Neural progenitor cell (in vitro differentiated cells): ENCODE results near the gene GRP. TPM values are rescaled to one million over a fixed set of nuclear protein-coding genes. Genes with fewer than 3 reads are reported as not detected.

ENCODE experiments used
- DNase-seq: peaks from one replicate; pipeline ENCODE4 v3.0.0-alpha.2; 2016; ENCODE audit warnings: low spot score
- H2AFZ ChIP-seq: fragments of 200-600 bp; sonication (generic); replicated peaks from 2 replicates; pipeline ENCODE4 v1.6.1; 2016; ENCODE audit warnings: antibody characterized with exemption
- H3F3A ChIP-seq: fragments of 200-600 bp; sonication (generic); 2 replicates; pipeline ENCODE4 v1.6.1; 2016; ENCODE audit warnings: antibody characterized with exemption, low read depth
- H3K27ac ChIP-seq: fragments of 200-600 bp; sonication (generic); 2 replicates; pipeline ENCODE4 v1.5.1; 2016; ENCODE audit warnings: mild to moderate bottlenecking
- H3K27me3 ChIP-seq: fragments of 200-600 bp; sonication (generic); 2 replicates; pipeline ENCODE4 v1.6.1; 2016; ENCODE audit warnings: mild to moderate bottlenecking, moderate library complexity
- H3K36me3 ChIP-seq: fragments of 200-600 bp; sonication (generic); 2 replicates; pipeline ENCODE4 v1.5.1; 2016
- H3K4me1 ChIP-seq: fragments of 200-600 bp; sonication (generic); 2 replicates; pipeline ENCODE4 v1.6.1; 2016; ENCODE audit warnings: mixed run types
- H3K4me2 ChIP-seq: fragments of 200-600 bp; sonication (generic); 2 replicates; pipeline ENCODE4 v1.6.1; 2016
- H3K4me3 ChIP-seq: fragments of 200-600 bp; sonication (generic); 2 replicates; pipeline ENCODE4 v1.5.1; 2016
- H3K79me2 ChIP-seq: fragments of 200-600 bp; sonication (generic); 2 replicates; pipeline ENCODE4 v1.6.1; 2016; ENCODE audit warnings: low read depth
- H3K9ac ChIP-seq: fragments of 200-600 bp; sonication (generic); 2 replicates; pipeline ENCODE4 v1.6.1; 2016
- H3K9me3 ChIP-seq: fragments of 200-600 bp; sonication (generic); 2 replicates; pipeline ENCODE4 v1.5.1; 2016; ENCODE audit warnings: low read depth
- H4K20me1 ChIP-seq: fragments of 200-600 bp; sonication (generic); 2 replicates; pipeline ENCODE4 v1.6.1; 2016; ENCODE audit warnings: low read depth
- H3K27ac Mint-ChIP-seq: 3 replicates; pipeline ENCODE4 v1.8.0; 2021; ENCODE audit warnings: mixed read lengths
- H3K27me3 Mint-ChIP-seq: 2 replicates; pipeline ENCODE4 v1.8.0; 2022; ENCODE audit warnings: low read depth, mild to moderate bottlenecking, inconsistent platforms, moderate library complexity, mixed read lengths; ENCODE audit not compliant: insufficient read depth
- H3K36me3 Mint-ChIP-seq: 3 replicates; pipeline ENCODE4 v1.8.0; 2021; ENCODE audit warnings: mixed read lengths
- H3K4me1 Mint-ChIP-seq: 3 replicates; pipeline ENCODE4 v1.8.0; 2021; ENCODE audit warnings: mixed read lengths
- H3K4me3 Mint-ChIP-seq: 3 replicates; pipeline ENCODE4 v1.8.0; 2021; ENCODE audit warnings: mild to moderate bottlenecking, moderate library complexity, mixed read lengths
- H3K9me3 Mint-ChIP-seq: 3 replicates; pipeline ENCODE4 v1.8.0; 2020; ENCODE audit warnings: mixed read lengths
- EZH2 ChIP-seq: fragments of 200-600 bp; sonication (generic); IDR thresholded peaks from 2 replicates; pipeline ENCODE4 v1.6.1; 2017; ENCODE audit warnings: antibody characterized with exemption, mild to moderate bottlenecking, moderate library complexity
- EZH2phosphoT487 ChIP-seq: fragments of 200-600 bp; sonication (generic); IDR thresholded peaks from 2 replicates; pipeline ENCODE4 v1.6.1; 2017; ENCODE audit warnings: antibody characterized with exemption
- total RNA-seq: library from RNA; depleted of rRNA; stranded (reverse); fragments of >200 nt; gene quantifications from 2 replicates; pipeline ENCODE4 v1.2.3, GENCODE V29; 2015; ENCODE audit warnings: low replicate concordance
- TF ChIP-seq, protein P1 (sequence below): fragments of 200-600 bp; sonication (generic); IDR thresholded peaks from 2 replicates; pipeline ENCODE4 v1.5.1; 2017; ENCODE audit warnings: antibody characterized with exemption, mild to moderate bottlenecking

Gene GRP
- total RNA-seq, 1 donor from 2014 or later: not detected

DNA sequence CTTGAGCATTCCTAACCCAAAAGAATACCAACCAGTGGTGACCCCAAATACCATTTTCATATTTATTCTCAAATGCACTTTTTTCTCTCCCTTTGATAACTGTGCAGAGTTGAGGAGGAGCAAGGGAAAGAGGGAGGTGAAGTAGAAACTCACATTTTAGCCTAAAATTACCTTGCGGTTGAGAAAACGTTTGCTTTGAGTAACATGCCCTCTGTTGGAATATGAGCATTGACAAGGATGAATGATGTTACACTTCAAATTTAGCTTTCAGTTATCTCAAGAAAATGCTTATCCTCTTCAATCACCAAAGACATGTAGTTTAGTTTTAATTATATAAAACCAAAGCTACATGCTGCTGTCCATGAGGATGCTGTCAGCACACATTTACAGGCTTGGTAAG lies 2.4 kb downstream of the GRP start:
- peaks cover 53% of the 10 kb centered on the region for H3K27me3 Mint-ChIP-seq
- H3K79me2 ChIP-seq: no peaks in the 10 kb centered on the region
- no peak for TF ChIP-seq EZH2
- no peak overlapping the region for H2AFZ ChIP-seq
- H3K36me3 ChIP-seq: no peaks in the 10 kb centered on the region
- H3K4me3 Mint-ChIP-seq: no peak overlapping the region
- peaks cover 7% of the 10 kb centered on the region for H3F3A ChIP-seq
- DNase-seq: no peak
- H4K20me1 ChIP-seq: peaks cover 3% of the 10 kb centered on the region
- H3K4me2 ChIP-seq: peak overlapping the region; percentile 98
- no peak overlapping the region for H3K27ac Mint-ChIP-seq
- no peaks in the 10 kb centered on the region for H3K36me3 Mint-ChIP-seq
- H3K27ac ChIP-seq: no peak overlapping the region
- H3K4me1 ChIP-seq: peaks cover 13% of the 10 kb centered on the region
- peaks cover 100% of the 10 kb centered on the region for H3K27me3 ChIP-seq
- no peaks in the 10 kb centered on the region for H3K9me3 Mint-ChIP-seq
- peaks cover 19% of the 10 kb centered on the region for H3K4me1 Mint-ChIP-seq
- no peak overlapping the region for H3K9ac ChIP-seq
- no peak overlapping the region for H3K4me3 ChIP-seq
- H3K9me3 ChIP-seq: no peaks in the 10 kb centered on the region

DNA sequence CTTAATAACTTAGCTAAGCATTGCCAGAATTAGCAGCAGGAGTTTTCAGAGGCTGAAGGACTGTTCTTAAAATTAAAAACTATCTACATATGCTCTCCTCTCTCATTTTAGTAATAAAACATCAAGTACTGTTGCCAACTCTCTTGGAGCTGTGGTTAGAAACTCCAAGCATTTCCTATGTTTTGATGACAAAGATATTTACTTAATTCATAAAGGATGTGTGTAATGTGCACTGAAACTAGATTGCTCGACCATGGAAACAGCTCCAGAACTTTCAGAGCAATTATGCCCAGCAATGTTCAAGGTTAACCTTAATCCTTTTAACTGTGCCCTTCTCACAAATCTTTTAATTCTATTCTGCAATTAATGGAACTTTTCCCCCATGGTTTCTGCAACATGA lies 8.4 kb downstream of the GRP start:
- Histone ChIP-seq H3K4me1 (no peaks in the 10 kb centered on the region), H3K9me3 (no peaks in the 10 kb centered on the region), H3K4me2 (no peak overlapping the region), H3K79me2 (no peaks in the 10 kb centered on the region), H3K36me3 (no peaks in the 10 kb centered on the region), H3K9ac (no peak overlapping the region), H2AFZ (no peak overlapping the region), H3K27ac (no peak overlapping the region), H4K20me1 (no peaks in the 10 kb centered on the region), H3F3A (peaks cover 8% of the 10 kb centered on the region), H3K4me3 (no peak overlapping the region), H3K27me3 (peaks cover 83% of the 10 kb centered on the region)
- Mint-ChIP-seq H3K36me3 (no peaks in the 10 kb centered on the region), H3K9me3 (no peaks in the 10 kb centered on the region), H3K27me3 (peaks cover 9% of the 10 kb centered on the region), H3K27ac (no peak overlapping the region), H3K4me1 (peaks cover 3% of the 10 kb centered on the region), H3K4me3 (no peak overlapping the region)
- no peak for DNase-seq
- no peak for TF ChIP-seq EZH2phosphoT487
- no peak for TF ChIP-seq EZH2
- TF ChIP-seq, protein P1, sequence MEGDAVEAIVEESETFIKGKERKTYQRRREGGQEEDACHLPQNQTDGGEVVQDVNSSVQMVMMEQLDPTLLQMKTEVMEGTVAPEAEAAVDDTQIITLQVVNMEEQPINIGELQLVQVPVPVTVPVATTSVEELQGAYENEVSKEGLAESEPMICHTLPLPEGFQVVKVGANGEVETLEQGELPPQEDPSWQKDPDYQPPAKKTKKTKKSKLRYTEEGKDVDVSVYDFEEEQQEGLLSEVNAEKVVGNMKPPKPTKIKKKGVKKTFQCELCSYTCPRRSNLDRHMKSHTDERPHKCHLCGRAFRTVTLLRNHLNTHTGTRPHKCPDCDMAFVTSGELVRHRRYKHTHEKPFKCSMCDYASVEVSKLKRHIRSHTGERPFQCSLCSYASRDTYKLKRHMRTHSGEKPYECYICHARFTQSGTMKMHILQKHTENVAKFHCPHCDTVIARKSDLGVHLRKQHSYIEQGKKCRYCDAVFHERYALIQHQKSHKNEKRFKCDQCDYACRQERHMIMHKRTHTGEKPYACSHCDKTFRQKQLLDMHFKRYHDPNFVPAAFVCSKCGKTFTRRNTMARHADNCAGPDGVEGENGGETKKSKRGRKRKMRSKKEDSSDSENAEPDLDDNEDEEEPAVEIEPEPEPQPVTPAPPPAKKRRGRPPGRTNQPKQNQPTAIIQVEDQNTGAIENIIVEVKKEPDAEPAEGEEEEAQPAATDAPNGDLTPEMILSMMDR: no peak

DNA sequence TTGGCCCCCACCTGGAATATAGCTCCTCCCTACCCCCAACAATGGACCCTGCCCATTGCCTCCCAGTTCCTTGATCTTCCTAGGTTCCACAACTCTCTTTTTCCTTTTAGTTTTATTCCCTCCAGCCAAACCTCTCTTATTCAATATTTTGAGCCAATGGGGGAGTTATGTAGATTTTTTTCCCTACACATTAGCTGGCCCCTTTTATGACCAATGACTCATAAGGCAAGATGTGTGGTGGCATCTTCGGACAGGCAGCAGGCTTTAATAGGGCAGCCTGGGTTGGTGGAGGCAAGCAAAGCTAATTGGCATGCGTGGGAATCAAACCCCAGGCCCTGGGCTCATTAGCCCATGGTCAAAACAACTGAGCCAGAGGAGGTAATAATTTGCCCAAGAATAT lies 9.2 kb downstream of the GRP start:
- peaks cover 75% of the 10 kb centered on the region for H3K27me3 ChIP-seq
- no peak overlapping the region for H2AFZ ChIP-seq
- H3F3A ChIP-seq: peaks cover 12% of the 10 kb centered on the region
- H3K4me1 ChIP-seq: no peaks in the 10 kb centered on the region
- Mint-ChIP-seq H3K36me3 (no peaks in the 10 kb centered on the region), H3K4me1 (peaks cover 3% of the 10 kb centered on the region), H3K4me3 (no peak overlapping the region), H3K27me3 (peaks cover 9% of the 10 kb centered on the region), H3K9me3 (no peaks in the 10 kb centered on the region), H3K27ac (no peak overlapping the region)
- no peak overlapping the region for H3K9ac ChIP-seq
- no peak for DNase-seq
- no peak overlapping the region for H3K4me2 ChIP-seq
- H3K36me3 ChIP-seq: no peaks in the 10 kb centered on the region
- no peak overlapping the region for H3K27ac ChIP-seq
- TF ChIP-seq, protein P1: no peak
- TF ChIP-seq EZH2 (no peak), EZH2phosphoT487 (no peak)
- no peak overlapping the region for H3K4me3 ChIP-seq
- no peaks in the 10 kb centered on the region for H3K79me2 ChIP-seq
- no peaks in the 10 kb centered on the region for H4K20me1 ChIP-seq
- no peaks in the 10 kb centered on the region for H3K9me3 ChIP-seq

DNA sequence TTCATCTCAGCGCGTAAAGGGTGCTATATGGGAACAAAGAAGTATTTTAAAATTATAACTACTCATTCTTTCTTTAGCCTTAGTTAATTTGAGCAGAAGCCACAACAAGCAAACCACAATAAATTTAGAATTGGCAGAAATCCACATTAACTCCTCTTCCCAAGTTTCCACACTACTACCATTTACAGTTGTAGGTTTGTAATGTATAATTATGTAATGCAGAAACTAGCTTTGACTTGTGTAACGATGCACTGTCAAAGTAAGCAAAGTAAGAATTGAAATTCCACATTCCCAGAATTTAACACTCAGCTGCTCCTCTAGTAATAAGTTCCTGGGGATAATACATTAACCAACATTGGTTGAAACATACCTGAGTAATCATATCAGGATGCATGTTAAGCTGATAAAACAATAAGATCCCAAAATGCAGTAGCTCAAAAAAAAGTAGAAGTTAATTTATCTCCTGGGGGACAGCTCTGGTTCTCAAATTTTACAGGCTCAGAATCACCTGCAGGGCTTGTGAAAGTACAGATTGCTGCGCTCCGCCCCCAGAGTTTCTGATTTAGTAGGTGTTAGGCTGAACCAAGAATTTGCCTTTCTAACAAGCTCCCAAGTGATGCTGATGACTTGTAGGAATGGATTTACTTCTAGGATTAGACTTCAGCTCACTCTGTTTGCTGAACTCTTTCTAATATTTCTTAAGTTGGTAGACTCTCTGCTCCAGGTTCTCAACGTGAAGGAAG lies 9.9 kb downstream of the GRP start:
- no peak overlapping the region for H2AFZ ChIP-seq
- no peaks in the 10 kb centered on the region for H4K20me1 ChIP-seq
- H3K9me3 ChIP-seq: no peaks in the 10 kb centered on the region
- H3K79me2 ChIP-seq: no peaks in the 10 kb centered on the region
- no peak for TF ChIP-seq EZH2phosphoT487
- H3K9ac ChIP-seq: no peak overlapping the region
- no peaks in the 10 kb centered on the region for H3K9me3 Mint-ChIP-seq
- H3K4me3 Mint-ChIP-seq: no peak overlapping the region
- H3K36me3 Mint-ChIP-seq: no peaks in the 10 kb centered on the region
- peaks cover 68% of the 10 kb centered on the region for H3K27me3 ChIP-seq
- H3K27ac Mint-ChIP-seq: no peak overlapping the region
- no peak overlapping the region for H3K27ac ChIP-seq
- no peak for DNase-seq
- peaks cover 12% of the 10 kb centered on the region for H3F3A ChIP-seq
- peaks cover 6% of the 10 kb centered on the region for H3K27me3 Mint-ChIP-seq
- peaks cover 3% of the 10 kb centered on the region for H3K4me1 Mint-ChIP-seq
- H3K4me1 ChIP-seq: no peaks in the 10 kb centered on the region
- H3K4me3 ChIP-seq: no peak overlapping the region
- no peak overlapping the region for H3K4me2 ChIP-seq
- H3K36me3 ChIP-seq: no peaks in the 10 kb centered on the region
